HG02943 (cell line): ENCODE measurements around the gene VSTM5.
"Not testable (repeated sequence)": the region's sequence is repeated elsewhere in the genome, so short reads cannot be mapped to it uniquely, and the experiment has no call there.

ENCODE experiments used
- ATAC-seq: cut with Tn5 transposase; IDR thresholded peaks from one replicate; pipeline ENCODE4 v1.9.1; 2021; ENCODE audit warnings: mild to moderate bottlenecking, low read depth, moderate library complexity; ENCODE audit not compliant: unreplicated experiment

The VSTM5 gene

GRCh38 chr11:93801366-93801765 is 49.1 kb downstream of the VSTM5 start:
- no peak for ATAC-seq

GRCh38 chr11:93796441-93797231 is 53.8 kb downstream of the VSTM5 start:
- no peak for ATAC-seq

GRCh38 chr11:93791493-93791892 is 58.9 kb downstream of the VSTM5 start:
- ATAC-seq = no peak

GRCh38 chr11:93784935-93785360 is 65.5 kb downstream of the VSTM5 start:
- ATAC-seq = peak; percentile 27

- peak; percentile 98 for ATAC-seq
These were observed 66.1 kb downstream of the VSTM5 start, which contains the start of gene MED17 for GRCh38 chr11:93784145-93784934. MED17 (plus strand) TSS chr11:93784282; CDS start chr11:93784514, 232 bp downstream.

GRCh38 chr11:93783765-93784144 is 66.7 kb downstream of the VSTM5 start:
- peak; percentile 47 for ATAC-seq

- no peak for ATAC-seq
These were observed 67.1 kb downstream of the VSTM5 start for GRCh38 chr11:93783362-93783761.

- no peak for ATAC-seq
These were observed 75.1 kb downstream of the VSTM5 start for GRCh38 chr11:93775289-93775688.

- ATAC-seq = not testable (repeated sequence)
These were observed 75.9 kb downstream of the VSTM5 start for GRCh38 chr11:93774560-93774959.

GRCh38 chr11:93773601-93774200 is 76.7 kb downstream of the VSTM5 start:
- ATAC-seq = no peak

GRCh38 chr11:93773045-93773477 is 77.4 kb downstream of the VSTM5 start:
- no peak for ATAC-seq

GRCh38 chr11:93772123-93772522 is 78.3 kb downstream of the VSTM5 start:
- no peak for ATAC-seq

GRCh38 chr11:93770160-93770559 is 80.3 kb downstream of the VSTM5 start:
- no peak for ATAC-seq
